ENCODE measurements around the gene SLC7A9. TPM values are rescaled to one million over a fixed set of nuclear protein-coding genes. Genes with fewer than 3 reads are reported as not detected.

SLC7A9 gene
- total and polyA plus RNA-seq, 4 donors = 6.8 to 16.3 (median 9.8) TPM

- Histone ChIP-seq H3K27ac (ENCODE audit: low read depth in 1 of 2, low read length in 2 of 2) (no peak overlapping the region), H3K4me3 (ENCODE audit: low read depth in 1 of 3, low read length in 3 of 3) (no peak overlapping the region), H3K36me3 (ENCODE audit: control insufficient read depth in 4 of 4, insufficient read depth in 3 of 4, low read depth in 1 of 4, low read length in 3 of 4) (peaks cover 0 to 3% (median 0%) of the 10 kb centered on the region in 4 donors), H3K27me3 (ENCODE audit: control insufficient read depth in 4 of 4, insufficient read depth in 4 of 4, low read length in 3 of 4) (no peaks in the 10 kb centered on the region), H3K4me1 (ENCODE audit: control insufficient read depth in 4 of 4, insufficient read depth in 4 of 4, low read length in 3 of 4) (no peaks in the 10 kb centered on the region), H3K9ac (ENCODE audit: low read depth in 1 of 2, low read length in 2 of 2) (no peak overlapping the region), H3K9me3 (ENCODE audit: control insufficient read depth in 4 of 4, low read length in 3 of 4) (peaks cover 0 to 10% (median 4%) of the 10 kb centered on the region in 4 donors)
- no peak for DNase-seq (ENCODE audit: low spot score)
- TF ChIP-seq, protein P1, sequence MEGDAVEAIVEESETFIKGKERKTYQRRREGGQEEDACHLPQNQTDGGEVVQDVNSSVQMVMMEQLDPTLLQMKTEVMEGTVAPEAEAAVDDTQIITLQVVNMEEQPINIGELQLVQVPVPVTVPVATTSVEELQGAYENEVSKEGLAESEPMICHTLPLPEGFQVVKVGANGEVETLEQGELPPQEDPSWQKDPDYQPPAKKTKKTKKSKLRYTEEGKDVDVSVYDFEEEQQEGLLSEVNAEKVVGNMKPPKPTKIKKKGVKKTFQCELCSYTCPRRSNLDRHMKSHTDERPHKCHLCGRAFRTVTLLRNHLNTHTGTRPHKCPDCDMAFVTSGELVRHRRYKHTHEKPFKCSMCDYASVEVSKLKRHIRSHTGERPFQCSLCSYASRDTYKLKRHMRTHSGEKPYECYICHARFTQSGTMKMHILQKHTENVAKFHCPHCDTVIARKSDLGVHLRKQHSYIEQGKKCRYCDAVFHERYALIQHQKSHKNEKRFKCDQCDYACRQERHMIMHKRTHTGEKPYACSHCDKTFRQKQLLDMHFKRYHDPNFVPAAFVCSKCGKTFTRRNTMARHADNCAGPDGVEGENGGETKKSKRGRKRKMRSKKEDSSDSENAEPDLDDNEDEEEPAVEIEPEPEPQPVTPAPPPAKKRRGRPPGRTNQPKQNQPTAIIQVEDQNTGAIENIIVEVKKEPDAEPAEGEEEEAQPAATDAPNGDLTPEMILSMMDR (IDR thresholded peaks at IDR 0.05; ENCODE audit: low read depth, low read length, missing input control) = no peak
- TF ChIP-seq FOXA2 (IDR thresholded peaks at IDR 0.05) = no peak
- TF ChIP-seq RXRA (IDR thresholded peaks at IDR 0.05) = no peak
- TF ChIP-seq, protein P2, sequence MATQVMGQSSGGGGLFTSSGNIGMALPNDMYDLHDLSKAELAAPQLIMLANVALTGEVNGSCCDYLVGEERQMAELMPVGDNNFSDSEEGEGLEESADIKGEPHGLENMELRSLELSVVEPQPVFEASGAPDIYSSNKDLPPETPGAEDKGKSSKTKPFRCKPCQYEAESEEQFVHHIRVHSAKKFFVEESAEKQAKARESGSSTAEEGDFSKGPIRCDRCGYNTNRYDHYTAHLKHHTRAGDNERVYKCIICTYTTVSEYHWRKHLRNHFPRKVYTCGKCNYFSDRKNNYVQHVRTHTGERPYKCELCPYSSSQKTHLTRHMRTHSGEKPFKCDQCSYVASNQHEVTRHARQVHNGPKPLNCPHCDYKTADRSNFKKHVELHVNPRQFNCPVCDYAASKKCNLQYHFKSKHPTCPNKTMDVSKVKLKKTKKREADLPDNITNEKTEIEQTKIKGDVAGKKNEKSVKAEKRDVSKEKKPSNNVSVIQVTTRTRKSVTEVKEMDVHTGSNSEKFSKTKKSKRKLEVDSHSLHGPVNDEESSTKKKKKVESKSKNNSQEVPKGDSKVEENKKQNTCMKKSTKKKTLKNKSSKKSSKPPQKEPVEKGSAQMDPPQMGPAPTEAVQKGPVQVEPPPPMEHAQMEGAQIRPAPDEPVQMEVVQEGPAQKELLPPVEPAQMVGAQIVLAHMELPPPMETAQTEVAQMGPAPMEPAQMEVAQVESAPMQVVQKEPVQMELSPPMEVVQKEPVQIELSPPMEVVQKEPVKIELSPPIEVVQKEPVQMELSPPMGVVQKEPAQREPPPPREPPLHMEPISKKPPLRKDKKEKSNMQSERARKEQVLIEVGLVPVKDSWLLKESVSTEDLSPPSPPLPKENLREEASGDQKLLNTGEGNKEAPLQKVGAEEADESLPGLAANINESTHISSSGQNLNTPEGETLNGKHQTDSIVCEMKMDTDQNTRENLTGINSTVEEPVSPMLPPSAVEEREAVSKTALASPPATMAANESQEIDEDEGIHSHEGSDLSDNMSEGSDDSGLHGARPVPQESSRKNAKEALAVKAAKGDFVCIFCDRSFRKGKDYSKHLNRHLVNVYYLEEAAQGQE (IDR thresholded peaks at IDR 0.05) = no peak
- TF ChIP-seq YY1 (IDR thresholded peaks at IDR 0.05) = no peak
- TF ChIP-seq NR2F2 (IDR thresholded peaks at IDR 0.05) = no peak
- WGBS = 98% methylated on average over 13 of the region's 13 CpGs
These were observed 20.8 kb upstream of the SLC7A9 start for GRCh38 chr19:32890326-32890725.

DNA sequence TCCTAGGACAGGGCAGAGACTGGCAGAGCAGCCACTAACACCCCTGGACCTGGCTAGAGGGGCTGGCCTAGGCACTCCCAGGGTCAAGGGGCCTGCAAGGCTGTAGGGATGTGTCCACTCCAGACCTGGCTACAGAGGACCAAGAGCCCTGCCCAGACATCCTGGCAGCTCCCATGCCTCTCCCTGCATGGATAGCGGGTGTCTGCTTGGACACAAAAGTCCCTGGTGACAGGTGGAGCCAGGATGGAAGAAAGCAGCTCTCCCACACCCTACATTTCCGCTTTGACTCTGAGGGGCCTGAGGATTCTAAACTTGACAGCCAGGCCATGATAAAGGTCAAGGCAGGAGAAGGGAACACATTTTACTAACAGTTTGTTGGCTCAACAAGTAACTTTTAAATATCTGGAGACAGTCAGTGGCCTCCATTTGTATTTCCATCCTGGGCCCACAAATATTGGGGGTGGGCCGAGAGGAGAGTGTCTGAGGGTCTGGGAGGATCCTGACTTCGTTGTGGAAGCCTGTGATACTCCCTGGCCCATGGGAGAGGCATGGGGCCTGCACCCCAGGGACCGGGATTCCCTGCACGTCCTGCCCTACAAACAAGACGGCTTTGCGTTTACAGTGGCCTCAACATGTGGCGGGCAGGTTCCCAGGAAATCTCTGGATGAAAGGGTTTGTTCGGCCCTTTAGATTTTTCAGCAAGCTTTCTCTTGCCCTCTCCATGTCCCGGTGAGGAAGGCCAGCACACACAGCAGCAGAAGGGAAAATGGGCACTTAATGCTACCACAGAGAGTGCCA lies 19.8 kb upstream of the SLC7A9 start:
- H3K9ac ChIP-seq (ENCODE audit: low read depth in 1 of 2, low read length in 2 of 2) = no peak overlapping the region
- 97% methylated on average over 11 of the region's 11 CpGs for WGBS
- no peak for TF ChIP-seq YY1 (IDR thresholded peaks at IDR 0.05)
- no peak for TF ChIP-seq JUND (IDR thresholded peaks at IDR 0.05)
- TF ChIP-seq, protein P2 (IDR thresholded peaks at IDR 0.05) = no peak
- no peak for TF ChIP-seq MAX (IDR thresholded peaks at IDR 0.05)
- TF ChIP-seq RAD21 (IDR thresholded peaks at IDR 0.05) = no peak
- TF ChIP-seq SP1 (IDR thresholded peaks at IDR 0.05) = no peak
- no peak for TF ChIP-seq NR2F2 (IDR thresholded peaks at IDR 0.05)
- no peak for TF ChIP-seq TAF1 (conservative IDR thresholded peaks at IDR 0.05)
- TF ChIP-seq HNF4A (conservative IDR thresholded peaks at IDR 0.05) = no peak
- no peak for TF ChIP-seq HNF4G (IDR thresholded peaks at IDR 0.05)
- TF ChIP-seq EGR1 (IDR thresholded peaks at IDR 0.05; ENCODE audit: low read depth in 2 of 2) = no peak
- TF ChIP-seq, protein P3, sequence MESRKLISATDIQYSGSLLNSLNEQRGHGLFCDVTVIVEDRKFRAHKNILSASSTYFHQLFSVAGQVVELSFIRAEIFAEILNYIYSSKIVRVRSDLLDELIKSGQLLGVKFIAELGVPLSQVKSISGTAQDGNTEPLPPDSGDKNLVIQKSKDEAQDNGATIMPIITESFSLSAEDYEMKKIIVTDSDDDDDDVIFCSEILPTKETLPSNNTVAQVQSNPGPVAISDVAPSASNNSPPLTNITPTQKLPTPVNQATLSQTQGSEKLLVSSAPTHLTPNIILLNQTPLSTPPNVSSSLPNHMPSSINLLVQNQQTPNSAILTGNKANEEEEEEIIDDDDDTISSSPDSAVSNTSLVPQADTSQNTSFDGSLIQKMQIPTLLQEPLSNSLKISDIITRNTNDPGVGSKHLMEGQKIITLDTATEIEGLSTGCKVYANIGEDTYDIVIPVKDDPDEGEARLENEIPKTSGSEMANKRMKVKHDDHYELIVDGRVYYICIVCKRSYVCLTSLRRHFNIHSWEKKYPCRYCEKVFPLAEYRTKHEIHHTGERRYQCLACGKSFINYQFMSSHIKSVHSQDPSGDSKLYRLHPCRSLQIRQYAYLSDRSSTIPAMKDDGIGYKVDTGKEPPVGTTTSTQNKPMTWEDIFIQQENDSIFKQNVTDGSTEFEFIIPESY (IDR thresholded peaks at IDR 0.05) = no peak
- TF ChIP-seq, protein P4, sequence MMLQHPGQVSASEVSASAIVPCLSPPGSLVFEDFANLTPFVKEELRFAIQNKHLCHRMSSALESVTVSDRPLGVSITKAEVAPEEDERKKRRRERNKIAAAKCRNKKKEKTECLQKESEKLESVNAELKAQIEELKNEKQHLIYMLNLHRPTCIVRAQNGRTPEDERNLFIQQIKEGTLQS (IDR thresholded peaks at IDR 0.05) = no peak
- no peak for TF ChIP-seq GABPA (IDR thresholded peaks at IDR 0.05 in 1 of 2, conservative IDR thresholded peaks at IDR 0.05 in 1 of 2)
- TF ChIP-seq, protein P1 (IDR thresholded peaks at IDR 0.05; ENCODE audit: low read depth, low read length, missing input control) = no peak

More for the DNA sequence above, 19.8 kb upstream of the SLC7A9 start:
- Histone ChIP-seq H3K4me1 (ENCODE audit: control insufficient read depth in 4 of 4, insufficient read depth in 4 of 4, low read length in 3 of 4) (no peaks in the 10 kb centered on the region), H3K27ac (ENCODE audit: low read depth in 1 of 2, low read length in 2 of 2) (no peak overlapping the region), H3K36me3 (ENCODE audit: control insufficient read depth in 4 of 4, insufficient read depth in 3 of 4, low read depth in 1 of 4, low read length in 3 of 4) (peaks cover 0 to 3% (median 0%) of the 10 kb centered on the region in 4 donors), H3K9me3 (ENCODE audit: control insufficient read depth in 4 of 4, low read length in 3 of 4) (peaks cover 0 to 10% (median 4%) of the 10 kb centered on the region in 4 donors), H3K27me3 (ENCODE audit: control insufficient read depth in 4 of 4, insufficient read depth in 4 of 4, low read length in 3 of 4) (no peaks in the 10 kb centered on the region), H3K4me3 (ENCODE audit: low read depth in 1 of 3, low read length in 3 of 3) (no peak overlapping the region)
- DNase-seq (ENCODE audit: low spot score) = no peak

All from liver (tissue), 9 donors.